Ureter (tissue), 1 donor: ENCODE measurements around the gene ZBTB5. TPM values are rescaled to one million over a fixed set of nuclear protein-coding genes. Genes with fewer than 3 reads are reported as not detected.
"Not testable (repeated sequence)": the region's sequence is repeated elsewhere in the genome, so short reads cannot be mapped to it uniquely, and the experiment has no call there.

ENCODE experiments used
- DNase-seq: peaks from one replicate; pipeline ENCODE4 v3.0.0-alpha.2; 2020; ENCODE audit warnings: low spot score
- total RNA-seq: library from RNA; stranded (reverse); gene quantifications from one replicate; pipeline ENCODE4 v1.2.4, GENCODE V29; 2023
- donor health status: DM: yes; HTN: yes; CAD: no.

ZBTB5 gene
- total RNA-seq, 1 donor from 2014 or later: 12.6 TPM

GRCh38 chr9:37449862-37450632 is 15.2 kb downstream of the ZBTB5 start:
- no peak for DNase-seq

DNA sequence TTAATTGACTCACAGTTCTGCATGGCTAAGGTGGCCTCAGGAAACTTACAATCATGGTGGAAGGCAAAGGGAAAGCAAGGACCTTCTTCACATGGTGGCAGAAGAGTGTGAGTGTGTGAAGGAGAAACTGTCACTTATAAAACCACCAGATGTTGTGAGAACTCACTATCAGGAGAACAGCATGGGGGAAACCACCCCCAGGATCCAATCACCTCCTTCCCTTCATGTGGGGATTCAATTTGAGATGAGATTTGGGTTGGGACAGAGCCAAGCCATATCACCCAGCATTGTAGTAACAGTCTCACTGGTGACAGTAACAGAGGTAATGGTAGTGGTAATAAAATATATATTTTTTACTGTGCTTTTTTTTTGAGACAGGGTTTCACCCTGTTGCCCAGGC is 18.1 kb downstream of the ZBTB5 start:
- no peak for DNase-seq

DNA sequence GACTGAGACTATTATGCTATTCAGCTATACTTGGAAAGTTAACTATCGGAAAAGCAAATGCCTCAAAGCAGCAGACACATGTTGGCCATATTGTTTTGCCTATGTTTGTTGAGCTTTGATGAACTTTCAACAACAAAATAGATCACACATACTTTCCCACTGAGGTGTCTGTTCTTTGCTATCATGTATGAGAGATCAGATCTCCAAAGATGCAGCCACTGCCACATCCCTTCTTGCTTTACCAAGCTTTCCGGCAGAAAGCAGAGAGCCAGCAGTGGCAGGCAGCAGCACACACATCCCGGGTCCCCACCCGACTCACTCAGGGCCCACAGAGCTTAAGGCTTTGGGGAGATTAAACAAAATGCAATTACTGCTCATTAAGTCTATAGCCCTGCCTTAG is 18.8 kb downstream of the ZBTB5 start:
- no peak for DNase-seq

GRCh38 chr9:37445832-37446231 is 19.4 kb downstream of the ZBTB5 start:
- no peak for DNase-seq

DNA sequence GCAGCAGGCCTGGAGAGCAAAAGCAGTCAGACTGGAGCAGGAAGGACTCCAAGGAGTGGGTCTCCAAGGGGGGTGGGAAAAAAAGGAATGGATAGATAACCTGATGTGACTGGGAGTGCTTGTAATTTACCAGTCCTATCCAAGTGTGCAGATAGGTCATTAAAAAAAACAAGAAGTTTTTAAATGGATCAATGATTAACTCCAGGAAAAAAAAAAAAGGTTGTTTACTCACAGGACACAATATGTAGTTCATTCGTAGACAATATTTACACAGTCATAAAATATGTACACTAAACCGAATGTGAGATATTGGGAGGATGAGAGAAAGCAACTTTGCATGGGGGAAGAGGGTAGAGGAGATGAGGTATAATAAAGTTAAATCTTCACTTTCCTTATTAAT is 20.4 kb downstream of the ZBTB5 start:
- DNase-seq: no peak

GRCh38 chr9:37443566-37443965 is 21.7 kb downstream of the ZBTB5 start:
- no peak for DNase-seq

DNA sequence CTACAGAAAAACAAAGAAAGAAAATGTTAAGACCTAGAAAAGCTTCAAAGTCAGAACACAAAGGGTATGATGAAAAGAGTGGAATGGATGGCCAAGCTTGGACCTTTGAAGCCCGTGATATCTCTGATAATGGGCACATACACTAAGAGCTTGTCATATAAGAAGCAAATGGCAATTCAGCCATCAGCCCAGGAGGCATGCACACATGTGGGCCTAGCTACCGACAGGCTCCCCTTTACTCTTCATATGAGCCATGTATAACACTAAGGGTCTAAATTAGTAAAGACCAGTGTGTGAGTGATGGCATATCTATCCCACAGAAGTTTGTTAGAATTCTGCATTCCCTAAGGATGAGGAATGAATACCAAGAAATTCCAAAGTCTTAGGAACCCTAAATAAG is 22.7 kb downstream of the ZBTB5 start:
- no peak for DNase-seq

- DNase-seq: no peak
These were observed 23.4 kb downstream of the ZBTB5 start for GRCh38 chr9:37441776-37442370.

DNA sequence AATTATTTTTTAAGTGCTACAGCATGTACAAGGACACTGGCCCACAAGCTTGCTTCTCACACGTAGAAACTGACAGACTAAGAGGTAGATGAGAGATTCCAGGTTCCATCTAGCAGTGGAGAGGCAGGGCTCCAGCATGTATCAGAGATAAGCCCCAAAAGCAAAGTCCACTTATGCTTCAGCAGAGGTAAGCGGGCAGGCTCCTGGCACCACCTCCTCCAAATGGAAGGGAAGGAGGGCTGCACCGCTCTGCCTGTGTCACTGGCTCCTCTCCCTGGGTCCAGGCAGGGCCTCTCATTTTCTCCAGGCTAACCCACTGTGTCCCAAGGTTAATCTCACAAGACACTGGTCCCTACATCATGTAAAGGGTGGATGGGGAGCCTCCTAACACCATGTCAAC is 26.9 kb downstream of the ZBTB5 start:
- no peak for DNase-seq

DNA sequence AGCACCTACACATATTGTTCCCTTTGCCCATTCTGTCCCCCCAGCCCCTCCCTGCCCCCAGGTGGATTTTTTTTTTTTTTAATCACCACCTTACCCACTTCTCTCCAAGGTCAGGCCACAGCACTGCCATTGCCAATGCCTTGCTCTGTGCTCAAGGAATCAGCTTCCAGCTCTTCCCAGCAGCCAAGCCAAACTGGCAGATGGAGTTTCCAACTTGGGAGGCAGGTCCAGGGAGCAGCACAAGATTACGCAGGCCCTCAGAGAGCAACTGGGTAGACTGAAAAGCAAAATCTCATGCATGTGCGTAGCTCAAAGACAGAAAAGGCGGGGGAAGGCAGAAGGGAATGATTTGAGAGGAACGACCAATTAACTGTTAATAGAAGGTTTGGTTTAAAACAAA is 27.6 kb downstream of the ZBTB5 start:
- no peak for DNase-seq

DNA sequence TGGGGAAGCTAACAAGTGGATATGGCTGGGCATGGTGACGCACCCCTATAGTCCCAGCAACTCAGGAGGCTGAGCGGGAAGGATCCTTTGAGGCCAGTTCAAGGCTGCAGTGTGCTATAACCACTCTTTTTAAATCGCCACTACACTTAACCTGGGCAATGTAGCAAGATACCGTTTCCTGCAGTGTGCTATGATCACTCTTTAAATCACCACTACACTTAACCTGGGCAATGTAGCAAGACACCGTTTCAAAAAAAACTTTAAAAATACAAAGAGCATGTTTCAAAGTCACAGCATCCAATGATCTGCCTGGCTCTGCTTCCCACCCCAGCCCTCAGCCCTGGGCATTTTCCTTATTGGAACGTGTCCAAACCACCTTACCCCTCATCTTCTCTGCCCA is 28.2 kb downstream of the ZBTB5 start:
- DNase-seq: no peak

DNA sequence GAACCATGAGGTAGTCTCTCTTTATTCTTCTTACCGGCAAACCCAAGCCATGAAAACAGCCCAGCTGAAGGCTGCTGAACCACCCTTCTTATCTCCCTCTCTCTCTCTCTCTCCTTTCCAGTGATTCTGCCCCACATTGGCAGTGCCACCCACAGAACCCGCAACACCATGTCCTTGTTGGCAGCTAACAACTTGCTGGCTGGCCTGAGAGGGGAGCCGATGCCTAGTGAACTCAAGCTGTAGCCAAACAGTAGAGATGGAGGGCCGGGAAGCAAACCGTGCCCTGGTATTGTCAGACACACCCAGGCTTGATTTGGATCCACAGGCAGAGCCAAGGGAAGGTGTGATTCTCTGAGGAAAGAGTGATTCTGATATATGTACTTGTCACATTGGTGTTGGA is 28.7 kb downstream of the ZBTB5 start:
- DNase-seq: no peak

DNA sequence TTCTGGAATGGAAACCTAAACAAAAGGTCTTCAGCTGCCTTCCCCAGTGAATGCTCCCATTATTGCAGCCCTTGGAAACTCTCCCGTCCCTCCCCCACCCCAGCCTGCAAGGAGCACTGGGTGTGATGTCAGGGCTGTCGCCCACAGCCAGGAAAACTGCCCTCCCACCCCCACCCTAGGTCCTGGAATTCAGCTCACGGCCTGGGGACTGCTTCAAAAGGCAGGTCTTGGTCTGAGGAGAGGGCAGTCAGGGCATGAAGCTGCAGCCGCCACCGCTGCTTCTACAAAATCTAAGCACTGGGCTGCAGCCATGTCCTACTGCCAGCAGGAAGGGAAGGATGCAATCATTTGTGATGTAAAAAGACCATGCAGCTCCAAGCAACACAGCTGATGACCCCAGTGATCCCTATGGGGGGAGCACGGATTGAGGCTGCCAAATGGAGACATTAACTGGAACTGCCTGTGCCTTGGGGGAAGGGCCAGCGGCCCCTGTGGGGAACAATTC is 31.3 kb downstream of the ZBTB5 start:
- DNase-seq: no peak

GRCh38 chr9:37432020-37432419 is 33.2 kb downstream of the ZBTB5 start:
- DNase-seq: no peak

DNA sequence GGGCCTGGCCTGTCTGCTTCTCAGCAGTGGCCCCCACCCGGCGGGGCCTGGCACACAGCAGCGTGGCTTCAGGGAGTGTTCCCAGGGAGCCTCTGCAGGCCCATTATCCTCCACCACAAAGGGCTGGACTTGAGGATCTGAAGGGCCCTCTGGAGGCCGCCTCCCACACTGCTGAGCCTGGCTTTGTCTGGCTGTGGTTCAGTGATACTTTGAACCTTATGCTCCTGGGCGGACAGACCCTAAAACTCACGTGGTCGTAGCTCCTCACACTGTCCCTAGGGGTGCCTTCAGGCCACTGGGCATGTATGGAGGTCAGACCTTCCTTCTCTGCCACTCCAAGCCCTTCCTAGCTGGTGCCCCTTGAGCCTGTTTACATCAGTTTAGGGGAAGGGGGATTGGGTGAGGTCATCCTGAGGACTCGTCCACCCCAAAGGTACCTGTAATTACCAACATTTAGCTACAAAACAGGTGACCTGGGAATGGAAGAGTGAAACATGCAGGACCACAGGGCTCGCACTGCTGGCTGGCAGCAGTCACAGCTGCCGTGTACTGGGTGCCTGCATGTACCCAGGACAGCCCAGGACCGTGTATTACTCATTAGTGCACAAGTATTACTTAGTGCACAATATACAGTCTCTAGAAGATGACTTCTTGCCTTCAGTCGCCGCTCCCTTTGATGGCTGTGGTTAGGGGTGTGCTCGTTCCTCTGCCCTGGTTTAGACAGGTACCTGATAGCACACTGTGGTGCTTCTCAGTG is 34.2 kb downstream of the ZBTB5 start:
- DNase-seq: no peak

DNA sequence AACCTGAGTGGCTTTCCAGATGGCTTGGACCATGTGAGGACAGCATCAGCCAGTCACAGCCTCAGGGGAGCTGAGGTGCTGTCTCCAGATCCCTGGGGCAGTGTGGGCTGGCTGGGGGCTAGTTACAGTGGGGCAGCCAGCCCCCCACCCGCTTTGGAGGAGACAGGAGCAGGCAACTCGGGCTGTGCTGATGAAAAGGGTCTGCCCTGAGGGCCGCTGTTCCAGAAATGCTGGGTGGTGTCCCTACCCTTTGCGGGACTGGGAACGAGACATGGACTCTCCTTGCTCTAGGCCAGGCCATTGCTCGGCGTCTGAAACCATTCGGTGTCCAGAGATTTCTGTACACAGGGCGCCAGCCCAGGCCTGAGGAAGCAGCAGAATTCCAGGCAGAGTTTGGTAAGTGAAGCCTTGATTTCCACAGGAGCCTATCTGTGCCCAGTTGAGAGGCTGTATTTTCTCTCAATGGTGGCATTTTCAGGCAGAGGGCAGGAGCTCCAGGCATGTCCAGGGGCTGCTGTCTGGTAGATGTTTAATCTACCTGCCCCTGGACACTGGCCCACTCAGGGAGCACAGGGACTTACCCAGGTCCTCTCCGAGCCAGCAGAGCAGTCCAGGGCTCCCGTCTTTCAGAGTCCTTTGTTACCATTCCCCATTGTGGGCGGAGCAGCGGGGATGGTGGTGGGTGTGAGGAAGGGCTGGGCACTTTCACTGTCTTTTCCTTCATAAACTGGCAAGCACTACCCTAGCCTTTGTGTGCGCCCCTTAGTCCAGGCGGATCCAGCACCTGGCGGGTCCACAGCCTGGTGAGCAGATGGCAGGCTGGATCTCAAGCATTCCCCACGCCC is 35.6 kb downstream of the ZBTB5 start:
- no peak for DNase-seq

DNA sequence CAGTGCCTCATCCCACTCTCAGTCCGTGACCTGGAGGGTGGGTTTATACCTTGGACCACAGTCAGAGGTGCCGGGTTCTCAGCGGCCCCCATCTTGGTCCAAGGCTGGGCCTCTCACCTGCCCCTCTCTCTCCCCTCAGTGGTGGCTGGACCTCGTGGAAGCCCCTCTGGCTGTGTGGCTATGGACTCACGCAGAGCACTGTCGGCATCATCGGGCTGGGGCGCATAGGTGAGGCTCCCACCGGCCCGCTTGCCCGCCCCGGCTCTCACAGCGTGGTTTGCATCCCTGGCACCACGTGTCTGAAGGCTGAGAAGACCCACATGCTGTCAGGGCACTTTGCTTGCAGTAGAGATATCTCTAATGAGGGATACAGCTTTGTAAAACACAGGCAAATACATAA is 36.9 kb downstream of the ZBTB5 start:
- DNase-seq: no peak

DNA sequence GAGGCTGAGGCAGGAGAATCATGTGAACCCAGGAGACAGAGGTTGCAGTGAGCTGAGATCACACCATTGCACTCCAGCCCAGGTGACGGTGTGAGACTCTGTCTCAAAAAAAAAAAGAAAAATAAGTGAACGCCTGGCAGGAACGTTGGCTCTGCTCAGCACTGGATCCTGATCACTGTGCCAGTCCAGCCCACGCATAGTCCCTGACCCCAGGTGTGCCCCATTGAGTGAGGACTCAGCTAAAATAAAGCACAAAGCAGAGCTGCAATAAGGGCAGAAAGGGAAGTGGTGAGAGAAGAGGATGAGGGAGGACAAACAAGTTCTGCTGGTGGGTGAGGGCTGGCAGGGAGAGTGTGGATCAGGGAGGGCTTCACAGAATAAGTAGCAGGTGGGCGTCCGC is 38.4 kb downstream of the ZBTB5 start:
- no peak for DNase-seq

GRCh38 chr9:37426431-37426830 is 38.8 kb downstream of the ZBTB5 start:
- DNase-seq: not testable (repeated sequence)

- no peak for DNase-seq
These were observed 39.9 kb downstream of the ZBTB5 start for GRCh38 chr9:37425298-37425752.

DNA sequence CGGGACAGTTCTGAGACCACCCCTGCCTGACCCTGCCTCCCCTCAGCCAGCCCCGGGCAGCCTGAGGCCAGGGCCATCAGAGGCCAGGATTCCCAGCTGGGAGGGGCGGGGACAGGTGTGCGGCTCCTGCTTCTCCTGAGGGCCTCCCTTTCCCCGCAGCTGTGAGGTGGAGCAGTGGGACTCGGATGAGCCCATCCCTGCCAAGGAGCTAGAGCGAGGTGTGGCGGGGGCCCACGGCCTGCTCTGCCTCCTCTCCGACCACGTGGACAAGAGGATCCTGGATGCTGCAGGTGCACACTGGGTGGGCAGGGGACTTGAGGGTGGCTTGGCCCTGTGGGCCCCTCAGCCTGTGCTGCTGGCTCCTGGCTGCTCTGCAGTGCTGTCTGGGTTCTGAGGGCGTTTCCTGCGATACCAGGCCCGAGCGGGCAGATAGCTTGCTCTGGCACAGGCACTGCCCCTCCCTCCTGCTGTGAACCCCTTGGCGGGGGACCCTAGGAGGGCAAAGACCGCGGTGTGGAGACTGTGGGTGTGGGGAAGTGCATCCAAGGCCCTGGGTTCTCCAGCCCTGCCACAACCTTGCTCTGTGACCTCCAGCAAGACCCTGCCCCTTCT is 40.5 kb downstream of the ZBTB5 start:
- DNase-seq: no peak
